ENCODE results near the gene ARRB1.
A peak's percentile ranks its signal among the peaks of the same experiment; 100 is the strongest.
"Not testable (repeated sequence)": the region's sequence is repeated elsewhere in the genome, so short reads cannot be mapped to it uniquely, and the experiment has no call there.

Gene ARRB1

GRCh38 chr11:75371949-75372876, 20.8 kb upstream of the ARRB1 start:
- no peak for DNase-seq (ENCODE audit: low read depth)

GRCh38 chr11:75369560-75370255, 18.2 kb upstream of the ARRB1 start:
- DNase-seq (ENCODE audit: low read depth), result no peak

- not testable (repeated sequence) for DNase-seq (ENCODE audit: low read depth)
Measured at GRCh38 chr11:75366826-75367225, 15.4 kb upstream of the ARRB1 start.

- no peak for DNase-seq (ENCODE audit: low read depth)
Measured at GRCh38 chr11:75365711-75366181, 14.3 kb upstream of the ARRB1 start.

GRCh38 chr11:75362285-75362684, 10.8 kb upstream of the ARRB1 start:
- not testable (repeated sequence) for DNase-seq (ENCODE audit: low read depth)

DNA sequence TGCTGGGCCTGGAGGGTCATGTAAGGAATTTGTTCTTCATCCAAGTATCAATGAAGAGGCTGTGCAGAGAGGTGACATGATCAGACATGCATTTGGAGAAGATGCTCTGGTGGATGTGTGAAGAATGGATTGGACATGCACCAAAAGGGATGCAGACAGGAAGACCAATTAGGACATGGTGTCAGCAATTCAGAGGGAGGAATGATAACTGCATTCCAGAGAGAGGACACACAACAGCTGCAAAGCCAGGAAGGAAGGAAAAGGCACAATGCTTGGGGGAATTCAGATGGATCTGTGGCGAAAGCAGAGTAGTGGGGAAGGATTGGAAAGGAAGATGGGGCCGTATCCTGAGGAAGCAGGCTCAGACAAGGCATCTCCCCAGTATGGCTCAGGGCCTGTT, 5.2 kb upstream of the ARRB1 start:
- DNase-seq (ENCODE audit: low read depth), result no peak

GRCh38 chr11:75355051-75355450, 3.6 kb upstream of the ARRB1 start:
- no peak for DNase-seq (ENCODE audit: low read depth)

GRCh38 chr11:75352588-75353206, 1.2 kb upstream of the ARRB1 start:
- DNase-seq (ENCODE audit: low read depth), result no peak

DNA sequence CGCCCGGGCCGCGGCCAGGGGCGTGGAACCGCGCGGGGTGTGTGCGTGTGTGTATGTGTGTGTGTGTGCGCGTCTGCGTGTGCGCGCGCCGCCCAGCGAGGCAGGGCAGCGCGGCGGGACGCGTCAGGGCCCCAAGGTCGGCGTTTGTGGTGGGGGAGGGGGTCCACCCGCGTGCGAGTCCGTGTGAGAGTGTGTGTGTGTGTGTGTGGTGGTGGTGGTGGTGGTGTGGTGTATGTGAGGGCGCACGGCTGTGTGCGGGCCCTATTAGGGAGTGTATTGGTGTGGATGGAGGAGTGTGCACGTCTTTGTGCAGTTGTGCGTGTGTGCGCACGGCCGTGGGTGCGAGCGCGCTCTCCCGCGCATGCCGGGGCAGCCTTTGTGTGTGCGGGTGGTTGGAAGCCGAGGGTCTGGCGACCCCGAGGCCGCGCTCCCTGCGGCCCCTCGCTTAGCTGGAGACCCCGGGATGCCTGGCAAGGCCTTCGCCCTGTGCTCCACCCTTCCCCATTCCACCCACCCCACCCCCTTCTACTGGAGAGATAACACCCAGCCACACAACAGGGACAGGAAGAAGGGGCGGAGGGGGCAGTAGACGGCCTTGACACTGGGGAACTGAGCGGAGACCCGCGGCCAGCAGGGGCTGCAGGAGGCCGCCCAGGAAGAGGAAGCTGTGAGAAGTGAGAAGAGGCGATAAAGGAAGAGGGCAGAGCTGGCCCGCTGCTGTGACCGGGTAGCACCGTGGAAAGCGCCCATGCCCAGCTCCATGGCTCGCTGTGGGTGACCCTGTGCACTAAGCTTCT, 528 bp upstream of the ARRB1 start:
- peak; percentile 47 for DNase-seq (ENCODE audit: low read depth)

- peak; percentile 13 for DNase-seq (ENCODE audit: low read depth)
Measured at GRCh38 chr11:75350743-75351540, 519 bp downstream of the ARRB1 start.

GRCh38 chr11:75350122-75350742, 1.2 kb downstream of the ARRB1 start:
- DNase-seq (ENCODE audit: low read depth), result no peak

GRCh38 chr11:75349521-75350116, 1.8 kb downstream of the ARRB1 start:
- DNase-seq (ENCODE audit: low read depth), result no peak

DNA sequence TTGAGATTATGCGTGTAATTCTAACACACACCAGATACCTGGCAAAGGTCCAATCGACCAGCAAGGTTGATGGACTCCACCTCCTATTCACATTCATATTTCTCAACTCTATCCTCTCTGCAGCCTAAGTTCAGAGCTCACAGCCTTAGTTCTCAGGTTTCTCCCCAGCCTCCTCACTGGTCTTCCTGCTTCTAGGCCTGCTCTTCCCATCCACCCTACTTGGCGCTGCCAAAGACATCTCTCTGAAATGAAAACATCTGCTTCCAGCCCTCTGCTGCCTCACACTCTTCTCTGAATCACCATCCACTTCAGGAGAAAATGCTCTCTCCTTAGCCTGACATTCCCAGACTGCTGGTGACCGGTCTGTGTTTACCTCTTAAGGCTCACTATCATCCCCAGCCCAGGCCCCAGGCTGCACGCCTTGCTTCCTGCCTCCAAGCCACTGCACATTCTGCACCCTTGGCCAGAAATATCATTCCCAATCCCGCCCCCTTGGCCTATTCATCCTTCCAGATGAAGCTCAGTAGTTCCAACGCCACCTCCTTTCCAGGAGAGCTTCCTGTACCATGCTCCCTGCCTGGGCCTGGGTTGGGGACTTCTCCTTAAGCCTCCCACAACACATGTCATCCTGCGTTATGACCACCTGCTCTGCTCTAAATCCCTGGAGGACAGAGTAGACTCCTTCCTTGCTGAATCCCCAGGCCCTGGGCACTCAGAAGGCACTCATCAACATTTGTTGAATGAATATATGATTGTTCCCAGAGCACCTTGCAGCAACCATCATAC, 3.5 kb downstream of the ARRB1 start:
- DNase-seq (ENCODE audit: low read depth), result no peak

GRCh38 chr11:75346912-75347647, 4.4 kb downstream of the ARRB1 start:
- no peak for DNase-seq (ENCODE audit: low read depth)

GRCh38 chr11:75346296-75346695, 5.2 kb downstream of the ARRB1 start:
- DNase-seq (ENCODE audit: low read depth), result no peak

DNA sequence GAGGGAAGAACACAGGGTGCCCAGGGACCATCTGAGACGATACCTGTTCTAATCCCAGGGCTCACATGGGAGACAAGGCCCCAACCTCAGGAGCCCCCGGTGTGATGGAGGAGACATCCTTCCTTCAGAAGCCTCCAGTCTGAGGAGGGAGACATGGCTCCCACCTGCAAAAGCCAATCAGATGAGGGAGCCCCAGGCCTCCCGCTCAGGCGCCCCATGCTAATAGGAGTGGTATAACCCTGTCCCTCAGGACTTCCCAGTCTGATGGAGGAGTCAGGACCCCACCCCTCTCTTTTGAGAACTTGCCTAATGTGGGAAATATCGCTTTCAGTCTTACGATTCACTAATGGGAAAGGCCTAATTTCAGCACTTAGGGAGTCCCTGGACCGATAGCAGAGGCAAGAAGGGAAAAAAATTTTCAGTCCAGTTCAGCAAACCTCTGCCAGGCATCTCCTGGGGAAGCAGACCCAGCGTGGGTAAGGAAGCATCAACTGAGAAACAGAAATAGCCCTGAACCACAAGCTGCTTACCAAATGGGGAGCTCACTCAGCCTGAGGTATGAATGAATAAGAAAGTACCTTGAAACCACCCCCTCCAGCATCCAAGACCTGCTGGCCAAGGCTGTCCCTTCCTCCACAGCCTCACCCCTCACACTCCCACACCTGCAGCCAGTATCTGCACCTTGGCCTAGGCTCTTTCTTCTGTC, 5.9 kb downstream of the ARRB1 start:
- no peak for DNase-seq (ENCODE audit: low read depth)

GRCh38 chr11:75344761-75345454, 6.6 kb downstream of the ARRB1 start:
- DNase-seq (ENCODE audit: low read depth), result no peak

Measured in stimulated activated CD8-positive, alpha-beta memory T cell treated with anti-CD3 and anti-CD28 coated beads, Interleukin-4, amount 100 ng/mL, for 24 hours (primary cell).